ENCODE measurements around the gene KDM1A.
"Not testable (repeated sequence)": the region's sequence is repeated elsewhere in the genome, so short reads cannot be mapped to it uniquely, and the experiment has no call there.

DNA sequence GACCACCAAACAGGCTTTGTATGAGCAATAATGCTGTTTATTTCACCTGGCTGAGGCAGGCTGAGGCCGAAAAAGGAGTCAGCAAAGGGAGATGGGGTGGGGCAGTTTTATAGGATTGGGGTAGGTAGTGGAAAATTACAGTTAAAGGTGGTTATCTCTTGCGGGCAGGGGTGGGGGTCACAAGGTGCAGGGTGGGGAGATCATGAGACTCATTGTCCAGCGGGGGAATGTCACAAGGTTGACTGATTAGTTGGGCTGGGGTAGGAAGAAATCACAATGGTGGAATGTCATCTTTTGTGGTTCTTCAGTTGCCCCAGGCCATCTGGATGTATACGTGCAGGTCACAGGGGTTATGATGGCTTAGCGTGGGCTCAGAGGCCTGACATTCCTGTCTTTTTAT is 21.7 kb upstream of the KDM1A start:
- not testable (repeated sequence) for TF ChIP-seq ZNF777 (CRISPR knock-in tag; IDR thresholded peaks at IDR 0.05); HMG20B (CRISPR knock-in tag; conservative IDR thresholded peaks at IDR 0.05); ZNF562 (CRISPR knock-in tag; IDR thresholded peaks at IDR 0.05; ENCODE audit: borderline replicate concordance); POLR2A (IDR thresholded peaks at IDR 0.05; ENCODE audit: insufficient read depth in 1 of 2, low read depth in 2 of 2, low read length in 2 of 2); ZNF138 (CRISPR knock-in tag; IDR thresholded peaks at IDR 0.05; ENCODE audit: low read depth); TCF12 (IDR thresholded peaks at IDR 0.05); TCF12 (CRISPR knock-in tag; IDR thresholded peaks at IDR 0.05); ZKSCAN8 (CRISPR knock-in tag; IDR thresholded peaks at IDR 0.05; ENCODE audit: borderline replicate concordance); NRL (CRISPR knock-in tag; IDR thresholded peaks at IDR 0.05; ENCODE audit: borderline replicate concordance); SMARCC2 (IDR thresholded peaks at IDR 0.05)
- TF ChIP-seq, protein P1, sequence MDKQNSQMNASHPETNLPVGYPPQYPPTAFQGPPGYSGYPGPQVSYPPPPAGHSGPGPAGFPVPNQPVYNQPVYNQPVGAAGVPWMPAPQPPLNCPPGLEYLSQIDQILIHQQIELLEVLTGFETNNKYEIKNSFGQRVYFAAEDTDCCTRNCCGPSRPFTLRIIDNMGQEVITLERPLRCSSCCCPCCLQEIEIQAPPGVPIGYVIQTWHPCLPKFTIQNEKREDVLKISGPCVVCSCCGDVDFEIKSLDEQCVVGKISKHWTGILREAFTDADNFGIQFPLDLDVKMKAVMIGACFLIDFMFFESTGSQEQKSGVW (CRISPR knock-in tag; IDR thresholded peaks at IDR 0.05; ENCODE audit: borderline replicate concordance): not testable (repeated sequence)
- TF ChIP-seq, protein P2, sequence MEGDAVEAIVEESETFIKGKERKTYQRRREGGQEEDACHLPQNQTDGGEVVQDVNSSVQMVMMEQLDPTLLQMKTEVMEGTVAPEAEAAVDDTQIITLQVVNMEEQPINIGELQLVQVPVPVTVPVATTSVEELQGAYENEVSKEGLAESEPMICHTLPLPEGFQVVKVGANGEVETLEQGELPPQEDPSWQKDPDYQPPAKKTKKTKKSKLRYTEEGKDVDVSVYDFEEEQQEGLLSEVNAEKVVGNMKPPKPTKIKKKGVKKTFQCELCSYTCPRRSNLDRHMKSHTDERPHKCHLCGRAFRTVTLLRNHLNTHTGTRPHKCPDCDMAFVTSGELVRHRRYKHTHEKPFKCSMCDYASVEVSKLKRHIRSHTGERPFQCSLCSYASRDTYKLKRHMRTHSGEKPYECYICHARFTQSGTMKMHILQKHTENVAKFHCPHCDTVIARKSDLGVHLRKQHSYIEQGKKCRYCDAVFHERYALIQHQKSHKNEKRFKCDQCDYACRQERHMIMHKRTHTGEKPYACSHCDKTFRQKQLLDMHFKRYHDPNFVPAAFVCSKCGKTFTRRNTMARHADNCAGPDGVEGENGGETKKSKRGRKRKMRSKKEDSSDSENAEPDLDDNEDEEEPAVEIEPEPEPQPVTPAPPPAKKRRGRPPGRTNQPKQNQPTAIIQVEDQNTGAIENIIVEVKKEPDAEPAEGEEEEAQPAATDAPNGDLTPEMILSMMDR (CRISPR knock-in tag; IDR thresholded peaks at IDR 0.05): not testable (repeated sequence)

All from HepG2 (cell line).